ENCODE measurements around the gene SRGAP1.

The SRGAP1 gene

DNA sequence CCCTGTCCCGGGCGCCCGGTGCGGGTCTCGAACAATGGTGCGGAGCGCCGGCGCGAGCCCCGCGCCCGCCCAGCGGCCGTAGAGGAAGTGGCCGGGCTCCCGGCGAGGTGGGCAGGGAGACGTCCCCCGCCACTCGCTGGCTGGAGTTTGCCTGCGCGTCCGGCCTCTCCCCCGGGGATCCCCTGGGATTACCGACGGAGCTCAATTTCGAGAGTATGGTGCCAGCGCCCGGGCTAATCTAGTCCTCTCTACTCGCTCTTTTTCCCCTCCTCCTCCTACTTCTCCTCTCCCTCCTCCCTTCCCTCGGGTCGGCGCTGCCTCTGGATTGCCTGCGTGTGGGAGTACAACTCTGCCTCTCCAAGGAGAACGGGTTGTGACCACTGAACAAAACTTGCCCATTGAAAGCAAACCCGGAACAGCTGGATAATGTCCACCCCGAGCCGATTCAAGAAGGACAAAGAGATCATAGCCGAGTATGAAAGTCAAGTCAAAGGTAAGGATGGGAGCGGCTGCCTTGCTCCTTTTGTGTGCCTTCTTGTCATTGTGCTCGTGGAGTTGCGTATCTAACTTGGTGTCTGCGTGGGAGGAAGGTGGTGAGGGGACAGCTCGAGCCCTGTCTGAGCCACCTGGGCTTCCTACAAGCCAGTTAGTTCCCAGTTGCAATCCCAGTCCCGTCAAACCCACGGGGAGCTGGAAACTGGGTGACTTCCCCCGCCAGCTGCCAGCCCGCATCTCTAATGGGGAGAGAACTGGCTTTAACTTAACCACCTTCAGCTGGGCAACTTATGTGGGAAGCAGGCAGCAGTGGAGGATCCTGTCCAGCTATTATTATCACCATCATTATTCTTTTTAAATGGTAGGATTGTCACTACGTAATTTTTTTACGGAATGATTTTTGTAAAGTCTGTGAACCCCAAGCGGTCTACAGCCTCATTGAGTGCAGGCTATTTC is at the start of gene SRGAP1:
TSS of gene SRGAP1 (plus strand) at position 310 of the 951 bp plus-strand sequence. CDS start at position 427, 117 bp downstream.
- no peak for DNase-seq

DNA sequence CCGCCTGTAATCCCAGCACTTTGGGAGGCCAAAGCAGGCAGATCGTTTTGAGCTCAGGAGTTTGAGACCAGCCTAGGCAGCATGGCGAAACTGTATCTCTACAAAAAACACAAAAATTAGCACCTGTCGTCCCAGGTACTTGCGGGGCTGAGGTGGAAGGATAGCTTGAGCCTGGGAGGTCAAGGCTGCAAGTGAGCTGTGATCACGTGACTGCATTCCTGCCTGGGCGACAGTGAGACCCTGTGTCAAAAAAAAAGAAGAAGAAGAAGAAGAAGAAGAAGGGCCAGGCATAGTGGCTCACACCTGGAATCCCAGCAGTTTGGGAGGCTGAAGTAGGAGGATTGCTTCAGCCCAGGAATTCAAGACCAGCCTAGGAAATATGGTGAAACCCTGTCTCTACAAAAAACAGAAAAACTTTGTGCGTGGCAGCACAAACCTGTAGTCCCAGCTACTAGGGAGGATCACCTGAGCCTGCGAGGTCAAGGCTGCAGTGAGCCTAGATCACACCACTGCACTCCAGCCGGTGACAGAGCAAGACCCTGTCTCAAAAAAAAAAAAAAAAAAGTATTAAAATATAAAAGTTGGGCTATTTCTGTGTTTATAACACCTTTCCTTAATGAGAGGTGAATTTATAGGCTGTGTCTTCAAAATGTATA is 49.3 kb upstream of the SRGAP1 start:
- DNase-seq = no peak

DNA sequence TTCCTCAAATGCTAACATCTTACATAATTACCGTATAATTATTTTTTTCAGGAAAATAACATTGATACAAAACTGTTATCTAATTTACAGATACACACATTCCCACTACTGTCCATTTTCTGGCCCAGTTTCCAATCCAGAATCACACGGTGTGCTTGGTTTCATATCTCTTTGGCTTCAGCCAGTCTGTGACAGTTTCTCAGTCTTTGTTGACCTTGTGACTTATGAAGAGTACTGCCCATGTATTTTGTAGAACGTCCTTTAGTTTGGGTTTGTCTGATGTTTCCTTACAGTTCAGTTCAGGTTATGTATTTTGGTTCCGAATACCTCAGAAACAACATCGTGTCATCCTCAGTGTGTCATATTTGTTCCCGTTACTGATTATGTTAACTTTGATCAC is 48.6 kb upstream of the SRGAP1 start:
- DNase-seq = no peak

DNA sequence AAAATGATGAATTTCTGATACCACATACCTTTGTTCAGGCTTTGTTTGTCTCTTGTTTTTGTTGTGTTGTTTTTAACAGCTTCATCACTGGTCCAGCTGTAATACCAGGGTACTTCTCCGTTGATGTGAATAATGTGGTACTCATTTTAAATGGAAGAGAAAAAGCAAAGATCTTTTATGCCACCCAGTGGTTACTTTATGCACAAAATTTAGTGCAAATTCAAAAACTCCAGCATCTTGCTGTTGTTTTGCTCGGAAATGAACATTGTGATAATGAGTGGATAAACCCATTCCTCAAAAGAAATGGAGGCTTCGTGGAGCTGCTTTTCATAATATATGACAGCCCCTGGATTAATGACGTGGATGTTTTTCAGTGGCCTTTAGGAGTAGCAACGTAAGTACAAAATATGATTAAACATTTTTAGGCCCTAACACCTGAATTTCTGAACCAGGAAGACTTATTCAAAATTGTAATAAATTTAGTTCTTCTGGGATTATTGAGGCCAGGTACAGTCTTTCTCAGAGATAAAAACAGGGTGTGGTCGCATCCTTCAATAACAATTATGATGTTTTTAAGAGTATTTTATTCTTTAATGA is 42.4 kb upstream of the SRGAP1 start:
- no peak for DNase-seq

DNA sequence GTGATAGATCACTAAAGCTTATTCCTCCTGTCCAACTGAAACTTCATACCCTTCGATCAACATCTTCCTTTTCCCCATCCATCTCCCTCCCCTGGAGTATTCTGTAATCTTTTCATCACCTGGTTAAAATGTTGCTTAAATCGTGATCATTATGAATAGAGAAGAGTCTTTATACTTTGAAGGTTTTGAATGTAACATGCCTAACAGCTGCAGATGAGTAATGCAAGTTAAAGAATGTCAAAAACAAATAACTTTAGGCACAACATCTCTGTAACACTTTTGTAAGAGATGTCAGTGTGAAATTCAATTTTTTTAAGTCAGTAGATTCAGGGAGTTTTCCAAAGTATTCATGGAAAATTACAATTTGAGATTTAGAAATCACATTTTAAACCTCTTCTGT is 39.8 kb upstream of the SRGAP1 start:
- DNase-seq = no peak

DNA sequence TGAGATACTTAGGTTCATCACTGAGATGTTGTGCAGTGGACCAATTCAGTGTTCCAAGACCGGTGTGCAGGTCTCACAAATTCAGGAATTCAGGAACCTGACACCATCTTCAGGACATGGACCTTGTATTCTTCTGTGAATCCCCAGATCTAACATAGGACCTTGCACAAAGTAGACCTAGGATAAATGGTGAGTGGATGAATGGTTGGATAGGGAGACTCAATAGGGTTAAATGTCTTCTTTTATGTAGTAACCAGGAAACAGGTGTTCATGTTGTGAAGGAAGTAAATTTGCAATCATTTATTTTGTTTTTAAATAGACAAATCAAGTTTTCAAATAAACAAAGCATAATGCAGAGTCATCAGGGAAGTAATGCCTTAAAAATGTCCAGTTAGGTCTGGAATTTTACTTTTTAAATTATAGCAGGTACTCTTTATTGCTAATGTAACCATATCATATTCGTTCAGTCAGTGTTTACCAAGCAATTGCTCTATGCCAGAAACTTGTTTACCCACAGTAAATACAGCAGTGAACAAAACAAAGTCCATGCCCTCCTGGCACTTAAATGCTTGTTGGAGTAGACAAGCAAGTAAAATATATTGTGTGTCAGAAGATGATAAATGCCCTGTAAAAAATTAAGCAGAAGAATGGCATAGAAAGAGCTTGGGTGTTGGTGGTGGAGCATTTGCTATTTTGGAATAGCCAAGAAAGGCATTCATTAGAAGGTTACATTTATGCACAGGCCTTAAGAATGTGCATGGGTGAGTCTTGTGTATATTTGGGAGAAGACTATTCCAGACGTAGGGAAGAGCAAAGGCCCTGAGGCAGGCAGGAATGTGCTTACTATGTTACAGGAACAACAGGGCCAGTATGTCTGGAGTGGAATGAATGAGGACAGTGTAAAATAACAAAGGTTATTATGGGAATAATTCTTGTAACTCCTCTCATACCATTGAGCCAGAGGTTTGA is 38.5 kb upstream of the SRGAP1 start:
- no peak for DNase-seq

DNA sequence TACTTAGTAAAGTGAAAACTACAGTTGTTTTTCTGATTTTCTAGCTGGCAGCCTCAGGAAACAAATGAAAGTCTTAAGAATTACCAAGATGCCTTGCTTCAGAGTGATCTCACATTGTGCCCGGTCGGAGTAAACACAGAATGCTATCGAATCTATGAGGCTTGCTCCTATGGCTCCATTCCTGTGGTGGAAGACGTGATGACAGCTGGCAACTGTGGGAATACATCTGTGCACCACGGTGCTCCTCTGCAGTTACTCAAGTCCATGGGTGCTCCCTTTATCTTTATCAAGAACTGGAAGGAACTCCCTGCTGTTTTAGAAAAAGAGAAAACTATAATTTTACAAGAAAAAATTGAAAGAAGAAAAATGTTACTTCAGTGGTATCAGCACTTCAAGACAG is 35.9 kb upstream of the SRGAP1 start:
- no peak for DNase-seq

DNA sequence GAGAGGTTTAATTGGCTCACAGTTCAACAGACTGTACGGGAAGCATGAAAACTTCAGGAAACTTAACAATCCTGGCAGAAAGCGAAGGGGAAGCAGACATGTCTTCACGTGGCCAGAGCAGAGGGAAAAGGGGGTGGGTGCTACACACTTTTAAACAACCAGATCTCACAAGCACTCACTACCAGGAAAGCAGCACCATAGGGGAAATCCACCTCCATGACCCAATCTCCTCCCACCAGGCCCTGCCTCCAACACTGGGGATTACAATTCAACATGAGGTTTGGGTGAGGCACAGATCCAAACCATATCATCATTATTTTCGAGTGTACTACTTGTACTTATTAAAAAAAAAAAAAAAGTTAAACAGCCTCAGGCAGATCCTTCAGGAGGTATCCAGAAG is 34.9 kb upstream of the SRGAP1 start:
- DNase-seq = no peak

DNA sequence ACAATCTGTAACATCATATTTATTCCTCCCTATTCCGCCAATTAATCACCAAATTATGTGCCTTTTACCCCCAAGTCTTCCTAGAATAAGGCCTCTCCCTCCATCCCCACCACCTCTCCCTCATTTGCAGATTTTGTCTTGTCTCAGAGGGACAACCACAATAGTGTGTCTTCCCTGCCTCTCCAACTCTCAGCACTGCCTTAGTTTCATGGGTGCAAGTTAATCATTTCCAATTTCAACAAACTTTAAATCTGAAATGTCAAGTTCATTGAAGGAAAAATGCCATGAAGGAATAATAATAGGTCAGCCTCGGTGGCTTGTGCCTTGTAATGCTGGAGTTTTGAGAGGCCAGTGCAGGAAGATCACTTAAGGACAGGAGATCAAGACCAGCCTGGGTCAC is 33.2 kb upstream of the SRGAP1 start:
- no peak for DNase-seq

DNA sequence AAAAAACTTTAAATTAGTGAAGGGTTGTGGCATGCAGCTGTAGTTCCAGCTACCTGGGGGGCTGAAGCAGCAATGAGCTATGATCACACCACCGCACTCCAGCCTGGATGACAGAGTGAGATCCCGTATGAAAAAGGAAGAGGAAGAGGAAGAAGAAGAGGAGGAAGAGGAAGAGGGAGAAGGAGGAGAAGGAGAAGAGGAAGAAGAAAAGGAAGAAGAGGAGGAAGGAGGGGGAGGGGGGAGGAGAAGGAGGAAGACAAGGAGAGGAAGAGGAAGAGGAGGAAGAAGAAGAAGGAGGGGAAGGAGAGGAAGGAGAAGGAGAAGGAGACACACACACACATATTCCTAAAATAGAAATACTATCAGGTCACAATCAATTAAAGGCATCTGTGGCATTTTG is 32.7 kb upstream of the SRGAP1 start:
- no peak for DNase-seq

DNA sequence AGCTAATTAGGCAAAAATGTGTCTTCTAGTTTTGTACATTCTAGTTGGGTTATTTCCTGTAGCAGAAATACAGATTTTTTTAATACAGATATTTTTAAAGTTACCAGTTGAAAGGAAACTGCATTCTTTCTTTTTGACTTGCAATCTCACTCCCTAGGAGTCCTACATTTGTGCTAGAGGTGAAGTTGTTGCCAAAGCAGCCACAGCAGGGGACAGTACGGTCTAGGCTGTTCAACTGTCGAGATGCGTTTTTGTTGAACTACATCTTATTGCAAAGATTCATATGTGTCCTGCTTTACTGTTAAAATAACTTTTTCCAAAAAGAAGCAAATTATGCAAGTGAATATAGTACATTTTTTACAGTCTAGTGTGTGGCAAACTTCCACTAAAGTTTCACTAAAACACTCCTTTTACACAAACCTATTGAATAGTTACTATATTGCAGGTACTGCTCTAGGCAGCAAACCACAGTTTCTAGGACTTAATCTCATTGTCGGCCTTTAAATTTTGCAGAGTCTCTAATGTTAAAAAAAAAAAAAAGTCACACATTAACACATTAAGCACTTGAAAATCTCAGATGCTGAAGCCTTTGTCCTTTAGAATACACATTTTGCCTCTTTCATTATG is 30.2 kb upstream of the SRGAP1 start:
- no peak for DNase-seq

DNA sequence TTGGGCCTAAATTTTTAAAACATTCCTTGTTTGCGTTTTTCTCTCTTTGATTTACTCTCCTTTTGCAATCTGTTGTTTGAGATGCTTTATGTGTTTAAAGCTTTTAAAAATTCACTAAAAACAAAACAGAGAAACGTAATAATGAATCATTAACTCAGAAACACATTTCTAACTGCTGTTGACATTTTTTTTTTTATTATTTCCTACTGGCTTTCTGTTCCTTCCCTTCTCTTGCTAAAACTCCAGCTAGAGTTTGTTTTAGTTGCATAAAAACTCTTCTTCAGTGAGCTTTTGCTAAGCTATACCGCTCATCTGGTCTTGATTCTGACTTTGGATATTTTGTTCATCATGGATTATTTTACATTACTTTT is 29.0 kb upstream of the SRGAP1 start:
- DNase-seq = no peak

DNA sequence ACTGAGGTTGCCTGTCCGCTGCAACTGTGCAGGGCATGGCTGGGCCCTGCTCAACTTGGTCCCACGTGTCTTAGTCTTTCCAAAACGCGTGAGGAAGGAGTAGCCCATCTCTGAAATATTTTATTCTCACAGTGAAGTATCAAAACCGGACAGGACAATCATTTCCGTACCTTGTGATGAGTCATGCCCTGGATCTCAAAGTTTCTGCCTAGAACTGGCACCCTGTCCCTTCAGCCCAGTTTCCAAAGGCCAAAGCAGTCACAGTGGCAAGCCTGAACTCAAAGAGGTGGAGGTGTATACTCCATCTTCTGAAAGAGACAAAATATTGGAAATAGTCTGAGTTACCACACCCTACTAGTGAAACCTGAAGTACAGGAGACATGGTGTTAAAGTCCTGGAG is 28.5 kb upstream of the SRGAP1 start:
- DNase-seq = no peak

DNA sequence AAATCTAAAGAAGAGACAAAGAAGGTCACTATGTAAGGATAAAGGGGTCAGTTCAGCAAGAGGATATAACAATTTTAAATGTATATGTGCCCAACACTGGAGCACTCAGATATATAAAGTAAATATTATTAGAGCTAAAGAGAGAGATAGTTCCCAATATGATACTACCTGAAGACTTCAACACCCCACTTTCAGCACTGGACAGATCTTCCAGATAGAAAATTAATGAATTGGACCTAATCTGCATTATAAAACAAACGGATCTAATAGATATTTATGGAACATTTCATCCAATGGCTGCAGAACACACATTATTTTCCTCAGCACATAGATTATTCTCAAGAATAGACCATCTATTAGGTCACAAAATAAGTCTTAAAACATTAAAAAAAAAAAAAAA is 24.1 kb upstream of the SRGAP1 start:
- no peak for DNase-seq

DNA sequence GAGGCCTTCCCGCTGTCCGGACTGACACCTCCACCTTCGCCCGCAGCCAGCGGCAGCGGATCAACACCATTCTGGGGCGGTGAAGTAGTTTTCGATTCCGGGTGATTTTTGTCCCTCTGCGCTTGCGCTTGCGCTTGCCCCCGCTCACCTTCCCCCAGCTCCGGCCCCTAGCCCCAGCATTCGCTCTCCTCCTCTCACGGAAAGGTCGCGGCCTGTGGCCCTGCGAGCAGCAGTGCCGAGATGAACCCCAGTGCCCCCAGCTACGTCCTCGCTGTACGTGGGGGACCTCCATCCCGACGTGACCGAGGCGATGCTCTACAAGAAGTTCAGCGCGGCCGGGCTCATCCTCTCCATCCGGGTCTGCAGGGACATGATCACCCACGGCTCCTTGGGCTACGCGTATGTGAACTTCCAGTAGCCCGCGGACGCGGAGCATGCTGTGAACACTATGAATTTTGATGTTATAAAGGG is 22.7 kb upstream of the SRGAP1 start:
- DNase-seq = no peak

DNA sequence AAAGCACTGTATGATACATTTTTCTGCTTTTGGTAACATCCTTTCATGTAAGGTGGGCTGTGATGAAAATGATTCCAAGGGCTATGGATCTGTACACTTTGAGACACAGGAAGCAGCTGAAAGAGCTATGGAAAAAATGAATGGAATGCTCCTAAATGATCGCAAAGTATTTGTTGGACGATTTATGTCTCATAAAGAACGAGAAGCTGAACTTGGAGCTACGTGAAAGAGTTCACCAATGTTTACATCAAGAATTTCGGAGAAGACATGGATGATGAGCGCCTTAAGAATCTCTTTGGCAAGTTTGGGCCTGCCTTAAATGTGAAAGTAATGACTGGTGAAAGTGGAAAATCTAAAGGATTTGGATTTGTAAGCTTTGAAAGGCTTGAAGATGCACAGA is 22.1 kb upstream of the SRGAP1 start:
- no peak for DNase-seq

DNA sequence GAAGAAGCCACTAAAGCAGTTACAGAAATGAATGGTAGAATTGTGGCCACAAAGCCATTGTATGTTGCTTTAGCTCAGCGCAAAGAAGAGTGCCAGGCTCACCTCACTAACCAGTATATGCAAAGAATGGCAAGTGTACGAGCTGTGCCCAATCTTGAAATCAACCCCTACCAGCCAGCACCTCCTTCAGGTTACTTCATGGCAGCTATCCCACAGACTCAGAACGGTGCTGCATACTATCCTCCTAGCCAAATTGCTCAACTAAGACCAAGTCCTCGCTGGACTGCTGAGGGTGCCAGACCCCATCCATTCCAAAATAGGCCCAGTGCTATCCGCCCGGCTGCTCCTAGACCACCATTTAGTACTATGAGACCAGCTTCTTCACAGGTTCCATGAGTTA is 21.5 kb upstream of the SRGAP1 start:
- DNase-seq = no peak

DNA sequence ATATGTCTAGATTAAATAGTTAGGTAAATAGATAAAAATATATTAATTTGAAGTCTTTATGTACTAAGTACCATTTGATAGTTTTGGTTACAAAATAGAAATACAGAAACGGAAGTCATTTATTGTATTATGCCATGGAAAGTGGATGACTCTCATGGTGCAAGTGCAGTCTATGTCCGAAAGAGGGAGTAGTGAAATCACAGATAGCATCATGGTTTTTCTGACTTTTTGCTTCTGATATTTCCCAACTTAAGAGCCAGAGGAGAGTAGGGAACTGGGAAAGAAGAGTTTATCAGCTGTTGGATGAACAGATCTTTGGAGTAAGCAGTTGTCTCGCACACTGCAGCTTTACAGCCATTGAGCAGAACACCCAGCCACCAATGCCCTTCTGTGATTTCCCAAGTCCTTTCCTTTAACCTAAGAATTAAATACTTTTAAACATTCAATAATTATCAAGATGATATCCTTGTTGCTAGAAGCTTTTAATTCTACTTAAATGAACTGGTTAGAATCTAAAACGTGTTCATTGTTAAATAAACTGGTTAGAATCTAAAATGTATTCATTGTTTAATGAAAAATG is 18.4 kb upstream of the SRGAP1 start:
- DNase-seq = no peak

DNA sequence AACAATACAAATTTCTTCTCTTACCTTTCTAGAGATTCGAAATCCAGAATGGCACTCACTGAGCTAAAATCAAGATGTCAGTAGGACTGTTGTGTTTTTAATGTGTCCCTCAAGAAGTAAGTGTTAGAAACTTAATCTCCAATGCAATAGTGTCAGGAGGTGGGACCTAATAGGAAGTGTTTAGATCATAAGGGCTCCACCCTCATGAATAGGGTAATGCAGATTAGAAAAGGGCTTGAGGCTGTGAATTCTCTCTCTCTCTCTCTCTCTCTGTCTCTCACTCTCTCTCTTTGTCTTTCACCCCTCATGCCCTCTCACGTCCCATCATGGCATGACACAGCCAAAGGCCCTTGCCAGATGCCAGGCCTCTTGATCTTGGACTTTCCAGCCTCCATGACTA is 15.6 kb upstream of the SRGAP1 start:
- no peak for DNase-seq

DNA sequence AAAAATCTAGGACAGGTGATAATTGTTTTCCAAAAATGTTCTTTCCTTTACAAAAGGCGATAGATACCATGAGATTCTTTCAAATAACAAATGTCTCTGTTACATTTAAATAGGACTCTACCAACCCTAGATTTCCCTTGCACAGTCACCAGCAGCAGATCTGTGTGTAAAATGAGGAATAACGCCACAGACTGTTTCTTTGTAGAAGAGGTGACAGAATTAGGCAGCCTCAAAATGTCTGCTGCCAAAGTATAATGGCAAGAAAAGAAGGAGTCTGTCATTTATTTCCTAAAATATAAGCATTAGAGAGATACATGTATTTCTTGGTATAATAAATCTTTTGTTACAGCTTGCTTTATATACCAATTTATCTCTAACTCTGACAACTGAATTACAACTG is 8.5 kb upstream of the SRGAP1 start:
- no peak for DNase-seq

DNA sequence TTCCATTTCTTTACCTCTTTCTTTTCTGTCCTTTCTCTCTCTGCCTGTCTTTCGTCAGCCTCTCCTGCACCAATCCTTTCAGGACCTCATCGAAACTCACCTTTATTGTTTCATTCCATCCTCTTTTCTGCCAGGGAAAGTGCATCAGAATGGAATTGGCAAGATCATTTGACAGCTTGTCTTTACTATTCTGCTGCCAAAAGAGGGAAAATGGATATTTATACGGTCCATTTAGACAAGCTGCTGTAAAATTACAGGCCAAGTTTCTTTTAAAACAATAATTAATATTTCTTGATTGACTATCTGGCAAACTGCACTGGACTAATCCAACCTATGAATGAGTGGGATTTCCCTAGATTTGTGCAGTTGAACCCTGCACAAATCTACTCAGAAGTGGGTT is 7.6 kb upstream of the SRGAP1 start:
- DNase-seq = no peak

DNA sequence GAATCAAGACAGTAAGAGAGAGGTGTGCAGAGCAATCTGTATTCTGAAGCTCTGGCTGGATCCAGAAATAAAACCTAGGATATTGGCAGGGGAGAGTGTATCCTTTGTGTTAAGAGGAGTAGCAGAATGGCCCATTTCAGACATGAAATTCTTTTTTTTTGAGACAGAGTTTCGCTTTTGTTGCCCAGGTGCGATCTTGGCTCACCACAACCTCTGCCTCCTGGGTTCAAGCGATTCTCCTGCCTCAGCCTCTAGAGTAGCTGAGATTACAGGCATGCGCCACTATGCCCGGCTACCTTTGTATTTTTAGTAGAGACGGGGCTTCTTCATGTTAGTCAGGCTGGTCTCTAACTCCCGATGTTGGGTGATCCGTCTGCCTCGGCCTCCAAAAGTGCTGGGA is 6.1 kb upstream of the SRGAP1 start:
- DNase-seq = no peak

Data from activated T-cell treated with anti-CD3 and anti-CD28 coated beads for 4 hours (primary cell).